ENCODE results near the gene NSF. TPM values are rescaled to one million over a fixed set of nuclear protein-coding genes. Genes with fewer than 3 reads are reported as not detected.
"Not testable (repeated sequence)": the region's sequence is repeated elsewhere in the genome, so short reads cannot be mapped to it uniquely, and the experiment has no call there.

Gene NSF
- total RNA-seq, 1 donor from 2014 or later, result 36.6 TPM

GRCh38 chr17:46756081-46756735, 165.7 kb downstream of the NSF start:
- H3K4me3 Mint-ChIP-seq (ENCODE audit: unreplicated experiment), result no peak overlapping the region
- H3K27ac Mint-ChIP-seq (ENCODE audit: unreplicated experiment), result no peak overlapping the region
- H3K9me3 Mint-ChIP-seq (ENCODE audit: unreplicated experiment), result no peaks in the 10 kb centered on the region
- H3K27me3 Mint-ChIP-seq (ENCODE audit: unreplicated experiment), result no peaks in the 10 kb centered on the region
- TF ChIP-seq CTCF (IDR thresholded peaks at IDR 0.05; ENCODE audit: unreplicated experiment), result no peak
- H3K4me1 Mint-ChIP-seq (ENCODE audit: unreplicated experiment), result peaks cover 7% of the 10 kb centered on the region
- peaks cover 11% of the 10 kb centered on the region for H3K36me3 Mint-ChIP-seq (ENCODE audit: low read depth, unreplicated experiment)
- no peak for DNase-seq (ENCODE audit: low spot score)

- DNase-seq (ENCODE audit: low spot score), result no peak
- TF ChIP-seq CTCF (IDR thresholded peaks at IDR 0.05; ENCODE audit: unreplicated experiment), result no peak
- H3K27me3 Mint-ChIP-seq (ENCODE audit: unreplicated experiment), result no peaks in the 10 kb centered on the region
- H3K36me3 Mint-ChIP-seq (ENCODE audit: low read depth, unreplicated experiment), result peaks cover 11% of the 10 kb centered on the region
- no peak overlapping the region for H3K4me3 Mint-ChIP-seq (ENCODE audit: unreplicated experiment)
- no peak overlapping the region for H3K27ac Mint-ChIP-seq (ENCODE audit: unreplicated experiment)
- peaks cover 7% of the 10 kb centered on the region for H3K4me1 Mint-ChIP-seq (ENCODE audit: unreplicated experiment)
- no peaks in the 10 kb centered on the region for H3K9me3 Mint-ChIP-seq (ENCODE audit: unreplicated experiment)
These were observed 166.4 kb downstream of the NSF start for GRCh38 chr17:46756861-46757260.

GRCh38 chr17:46757588-46757987, 167.1 kb downstream of the NSF start:
- not testable (repeated sequence) for H3K4me1 Mint-ChIP-seq (ENCODE audit: unreplicated experiment); H3K9me3 Mint-ChIP-seq (ENCODE audit: unreplicated experiment); H3K4me3 Mint-ChIP-seq (ENCODE audit: unreplicated experiment); H3K27me3 Mint-ChIP-seq (ENCODE audit: unreplicated experiment); DNase-seq (ENCODE audit: low spot score); H3K27ac Mint-ChIP-seq (ENCODE audit: unreplicated experiment)
- peaks cover 15% of the 10 kb centered on the region for H3K36me3 Mint-ChIP-seq (ENCODE audit: low read depth, unreplicated experiment)

- DNase-seq (ENCODE audit: low spot score), result no peak
- Mint-ChIP-seq H3K9me3 (ENCODE audit: unreplicated experiment) (no peaks in the 10 kb centered on the region), H3K27me3 (ENCODE audit: unreplicated experiment) (no peaks in the 10 kb centered on the region)
These were observed 168.1 kb downstream of the NSF start for GRCh38 chr17:46758614-46759013.

GRCh38 chr17:46759141-46759540, 168.7 kb downstream of the NSF start:
- peaks cover 22% of the 10 kb centered on the region for H3K36me3 Mint-ChIP-seq (ENCODE audit: low read depth, unreplicated experiment)
- H3K4me1 Mint-ChIP-seq (ENCODE audit: unreplicated experiment), result peaks cover 18% of the 10 kb centered on the region
- no peak for TF ChIP-seq CTCF (IDR thresholded peaks at IDR 0.05; ENCODE audit: unreplicated experiment)
- no peaks in the 10 kb centered on the region for H3K9me3 Mint-ChIP-seq (ENCODE audit: unreplicated experiment)
- H3K27me3 Mint-ChIP-seq (ENCODE audit: unreplicated experiment), result no peaks in the 10 kb centered on the region
- DNase-seq (ENCODE audit: low spot score), result no peak
- H3K27ac Mint-ChIP-seq (ENCODE audit: unreplicated experiment), result no peak overlapping the region
- peak overlapping the region; percentile 58 for H3K4me3 Mint-ChIP-seq (ENCODE audit: unreplicated experiment)

More at GRCh38 chr17:46758614-46759013, 168.1 kb downstream of the NSF start:
- H3K4me3 Mint-ChIP-seq (ENCODE audit: unreplicated experiment), result no peak overlapping the region
- no peak for TF ChIP-seq CTCF (IDR thresholded peaks at IDR 0.05; ENCODE audit: unreplicated experiment)
- H3K4me1 Mint-ChIP-seq (ENCODE audit: unreplicated experiment), result peaks cover 14% of the 10 kb centered on the region
- H3K36me3 Mint-ChIP-seq (ENCODE audit: low read depth, unreplicated experiment), result peaks cover 22% of the 10 kb centered on the region
- no peak overlapping the region for H3K27ac Mint-ChIP-seq (ENCODE audit: unreplicated experiment)
